MM.1S (cell line): ENCODE results near the gene SPEF1.
A peak's percentile ranks its signal among the peaks of the same experiment; 100 is the strongest.

Experiments
- DNase-seq: peaks from one replicate; pipeline ENCODE4 v3.0.0-alpha.2; 2015
- H2AFZ ChIP-seq: fragments of 300-600 bp; sonication (generic); 2 replicates; pipeline ENCODE4 v1.6.0; 2016; ENCODE audit warnings: antibody characterized with exemption, low read length
- H3F3A ChIP-seq: fragments of 300-600 bp; sonication (generic); 2 replicates; pipeline ENCODE4 v1.6.1; 2016; ENCODE audit warnings: mild to moderate bottlenecking, antibody characterized with exemption, low read length, moderate library complexity, mixed read lengths; ENCODE audit not compliant: insufficient read depth
- H3K27ac ChIP-seq: fragments of 300-600 bp; sonication (generic); 2 replicates; pipeline ENCODE4 v1.5.1; 2016; ENCODE audit warnings: mild to moderate bottlenecking, low read length
- H3K27me3 ChIP-seq: fragments of 300-600 bp; sonication (generic); replicated peaks from 2 replicates; pipeline ENCODE4 v1.6.0; 2016; ENCODE audit warnings: low read length; ENCODE audit not compliant: insufficient read depth
- H3K36me3 ChIP-seq: fragments of 300-600 bp; sonication (generic); replicated peaks from 2 replicates; pipeline ENCODE4 v1.6.1; 2016; ENCODE audit warnings: mild to moderate bottlenecking, low read length, mixed read lengths; ENCODE audit not compliant: insufficient read depth
- H3K4me1 ChIP-seq: fragments of 300-600 bp; sonication (generic); 2 replicates; pipeline ENCODE4 v1.6.1; 2016; ENCODE audit warnings: low read length, mixed read lengths
- H3K4me2 ChIP-seq: fragments of 300-600 bp; sonication (generic); 2 replicates; pipeline ENCODE4 v1.6.0; 2016; ENCODE audit warnings: low read depth, low read length
- H3K4me3 ChIP-seq: fragments of 300-600 bp; sonication (generic); 2 replicates; pipeline ENCODE4 v1.5.1; 2016; ENCODE audit warnings: low read length, mixed read lengths
- H3K79me2 ChIP-seq: fragments of 300-600 bp; sonication (generic); 2 replicates; pipeline ENCODE4 v1.6.1; 2016; ENCODE audit warnings: mixed run types, low read length, mixed read lengths
- H3K9ac ChIP-seq: fragments of 300-600 bp; sonication (generic); 2 replicates; pipeline ENCODE4 v1.6.1; 2016; ENCODE audit warnings: low read length, mixed read lengths
- H3K9me2 ChIP-seq: fragments of 300-600 bp; sonication (generic); replicated peaks from 2 replicates; pipeline ENCODE4 v1.6.1; 2016; ENCODE audit warnings: mild to moderate bottlenecking, low read length, mixed read lengths; ENCODE audit not compliant: insufficient read depth
- H3K9me3 ChIP-seq: fragments of 300-600 bp; sonication (generic); replicated peaks from 2 replicates; pipeline ENCODE4 v1.6.1; 2016; ENCODE audit warnings: mild to moderate bottlenecking, low read length, mixed read lengths; ENCODE audit not compliant: insufficient read depth
- H4K20me1 ChIP-seq: fragments of 300-600 bp; sonication (generic); 2 replicates; pipeline ENCODE4 v1.6.1; 2016; ENCODE audit warnings: mild to moderate bottlenecking, low read length, moderate library complexity, mixed read lengths; ENCODE audit not compliant: insufficient read depth
- CTCF ChIP-seq: fragments of 300-600 bp; sonication (generic); IDR thresholded peaks from 2 replicates; pipeline ENCODE4 v1.5.1; 2016; ENCODE audit warnings: antibody characterized with exemption, low read length, mixed read lengths
- EZH2 ChIP-seq: fragments of 300-600 bp; sonication (generic); optimal IDR thresholded peaks from 2 replicates; pipeline ENCODE3; 2017; ENCODE audit warnings: low read depth, mild to moderate bottlenecking, antibody characterized with exemption, low read length, mixed read lengths
- EZH2phosphoT487 ChIP-seq: fragments of 300-600 bp; sonication (generic); IDR thresholded peaks from 2 replicates; pipeline ENCODE4 v1.6.1; 2018; ENCODE audit warnings: antibody characterized with exemption, low read length

SPEF1 gene

DNA sequence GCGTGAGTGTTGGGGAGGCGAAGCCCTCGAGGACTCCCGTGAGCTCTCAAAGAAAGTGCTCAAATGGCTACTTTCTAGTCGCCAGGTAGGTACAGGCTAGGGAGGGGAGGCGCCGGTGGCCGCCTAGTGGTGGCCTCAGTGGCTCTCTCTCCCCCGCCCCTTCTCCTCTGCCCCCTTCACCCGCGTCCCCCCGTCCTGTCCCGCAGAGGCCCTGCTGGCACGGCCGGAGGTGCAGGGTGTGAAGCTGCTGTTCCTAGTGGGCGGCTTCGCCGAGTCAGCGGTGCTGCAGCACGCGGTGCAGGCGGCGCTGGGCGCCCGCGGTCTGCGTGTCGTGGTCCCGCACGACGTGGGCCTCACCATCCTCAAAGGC is 30.0 kb downstream of the SPEF1 start:
- no peaks in the 10 kb centered on the region for H4K20me1 ChIP-seq
- H3K9me3 ChIP-seq, result no peaks in the 10 kb centered on the region
- no peak overlapping the region for H3K4me2 ChIP-seq
- no peaks in the 10 kb centered on the region for H3K79me2 ChIP-seq
- no peaks in the 10 kb centered on the region for H3K36me3 ChIP-seq
- no peaks in the 10 kb centered on the region for H3K4me1 ChIP-seq
- H3K9me2 ChIP-seq, result no peaks in the 10 kb centered on the region
- DNase-seq, result no peak
- no peak overlapping the region for H2AFZ ChIP-seq
- H3K27me3 ChIP-seq, result peaks cover 14% of the 10 kb centered on the region
- no peak overlapping the region for H3K27ac ChIP-seq
- TF ChIP-seq CTCF, result no peak
- no peak for TF ChIP-seq EZH2
- no peak for TF ChIP-seq EZH2phosphoT487
- H3F3A ChIP-seq, result no peaks in the 10 kb centered on the region
- H3K4me3 ChIP-seq, result no peak overlapping the region
- no peak overlapping the region for H3K9ac ChIP-seq

- TF ChIP-seq EZH2 (no peak), CTCF (peak; percentile 61)
- Histone ChIP-seq H3K4me2 (no peak overlapping the region), H3K9me2 (no peaks in the 10 kb centered on the region), H2AFZ (no peak overlapping the region), H3K36me3 (no peaks in the 10 kb centered on the region), H3K9me3 (no peaks in the 10 kb centered on the region), H4K20me1 (no peaks in the 10 kb centered on the region), H3K79me2 (no peaks in the 10 kb centered on the region), H3K4me1 (no peaks in the 10 kb centered on the region), H3K4me3 (no peak overlapping the region), H3K27ac (no peak overlapping the region), H3K9ac (no peak overlapping the region), H3F3A (no peaks in the 10 kb centered on the region), H3K27me3 (peaks cover 14% of the 10 kb centered on the region)
- no peak for DNase-seq
Measured at GRCh38 chr20:3749689-3750531, 31.3 kb downstream of the SPEF1 start.

- Histone ChIP-seq H3K27me3 (peaks cover 14% of the 10 kb centered on the region), H3K4me3 (no peak overlapping the region), H4K20me1 (no peaks in the 10 kb centered on the region)
Measured at GRCh38 chr20:3749087-3749688, 32.1 kb downstream of the SPEF1 start.

More at GRCh38 chr20:3749087-3749688, 32.1 kb downstream of the SPEF1 start:
- Histone ChIP-seq H3K27ac (no peak overlapping the region), H3K4me2 (no peak overlapping the region), H3K4me1 (no peaks in the 10 kb centered on the region), H2AFZ (no peak overlapping the region), H3K9me2 (no peaks in the 10 kb centered on the region), H3F3A (no peaks in the 10 kb centered on the region), H3K79me2 (no peaks in the 10 kb centered on the region), H3K9me3 (no peaks in the 10 kb centered on the region), H3K9ac (no peak overlapping the region), H3K36me3 (no peaks in the 10 kb centered on the region)
- no peak for DNase-seq
- no peak for TF ChIP-seq EZH2
- no peak for TF ChIP-seq CTCF
- TF ChIP-seq EZH2phosphoT487, result no peak
